Adrenal gland (tissue), 12 donors: ENCODE data around the gene FLT1. TPM values are rescaled to one million over a fixed set of nuclear protein-coding genes. Genes with fewer than 3 reads are reported as not detected.

Source experiments
- DNase-seq, 7 donors: peaks; one replicate each; pipeline ENCODE4 v3.0.0-alpha.2; 2019 to 2020
- H3K27ac ChIP-seq, 5 donors: fragments of 200-600 bp; sonication (generic) in 4 of 5; 1 replicate in 3 of 5; 2 replicates in 2 of 5; pipeline versions ENCODE4 v1.5.1 to v1.8.0; 2016 to 2020; ENCODE audit warnings: mild to moderate bottlenecking in 1 of 5
- H3K27me3 ChIP-seq: fragments of 200-600 bp; 2 replicates; pipeline ENCODE4 v1.8.0; 2021
- H3K36me3 ChIP-seq, 2 donors: fragments of 200-600 bp; replicated peaks in 1 of 2; 1 replicate in 1 of 2; 2 replicates in 1 of 2; pipeline versions ENCODE4 v1.5.1 to v1.8.0; 2018 to 2022
- H3K4me1 ChIP-seq, 2 donors: fragments of 200-600 bp; replicated peaks in 1 of 2; 1 replicate in 1 of 2; 2 replicates in 1 of 2; pipeline versions ENCODE4 v1.5.1 to v1.8.0; 2018 to 2021
- H3K4me3 ChIP-seq, 4 donors: fragments of 200-600 bp; sonication (generic) in 3 of 4; one replicate each; pipeline ENCODE4 v1.5.1; 2016 to 2018
- H3K9me3 ChIP-seq, 3 donors: fragments of 200-600 bp; sonication (generic) in 1 of 3; replicated peaks in 1 of 3; 1 replicate in 2 of 3; 2 replicates in 1 of 3; pipeline versions ENCODE4 v1.5.1 to v1.8.0; 2016 to 2021
- POLR2A ChIP-seq, 2 donors: fragments of 450-650 bp; IDR thresholded peaks; one replicate each; pipeline ENCODE4 v1.6.1; 2017; ENCODE audit warnings: antibody characterized with exemption in 2 of 2, mild to moderate bottlenecking in 2 of 2, moderate library complexity in 1 of 2
- WGBS, 4 donors: extraction: QIAGEN DNeasy Blood & Tissue Kit in 2 of 4; methylation state at CpG; one replicate each; pipeline versions ENCODE4 v1.1.5 to v1.1.7; 2013 to 2017; 5-methylcytosine and 5-hydroxymethylcytosine counted together
- intact Hi-C, 2 donors: fragments of 100-400 bp; cut with DNase I; formaldehyde crosslinking; loops; one replicate each; pipeline versions ENCODE4 v1.14.1 to v1.15.0; 2022 to 2023
- polyA plus RNA-seq, 3 donors: library from polyadenylated mRNA; stranded (reverse); fragments of 200-250 nt in 2 of 3; fragments of 350-450 nt in 1 of 3; fragmentation: Illumina TruSeq in 1 of 3; extraction: RNeasy Lipid Tissue Mini Kit (QIAGEN cat#74804) in 1 of 3; gene quantifications; one replicate each; pipeline ENCODE4 v1.2.3, GENCODE V29; 2013 to 2014
- total RNA-seq, 9 donors: library from RNA; depleted of rRNA in 4 of 9; stranded (reverse); fragments of >200 nt in 4 of 9; fragments of 120-200 nt in 1 of 9; fragmentation: NEBNext Ultra II Directional in 1 of 9; extraction: Animal tissue kit (Norgen Biotek cat#: 25700) in 1 of 9; gene quantifications; one replicate each; pipeline versions ENCODE4 v1.1.0 to v1.2.4, GENCODE V29; 2013 to 2023
- TF ChIP-seq, protein P1 (sequence below), 6 experiments: fragments of 450-650 bp in 4 of 6; fragments of 200-600 bp in 2 of 6; sonication (generic) in 1 of 6; IDR thresholded peaks; 1 replicate in 5 of 6; 2 replicates in 1 of 6; pipeline versions ENCODE4 v1.5.1 to v1.8.0; 2016 to 2021; ENCODE audit warnings: antibody characterized with exemption in 6 of 6, mild to moderate bottlenecking in 2 of 6, moderate library complexity in 1 of 6
- donor health status: healthy with polysubstance abuse.
- donor health status: Bipolar disorder and iron deficiency.
- donor health status: DM: yes; HTN: yes; CAD: no.
- donor health status: DM: no; HTN: no; CAD: no.
- donor health status: DM: no; HTN: no; CAD: no.
- donor health status: DM: yes; HTN: yes; CAD: no.

The FLT1 gene
- total and polyA plus RNA-seq, 12 donors, result 2.7 to 55.9 (median 24.2) TPM

DNA sequence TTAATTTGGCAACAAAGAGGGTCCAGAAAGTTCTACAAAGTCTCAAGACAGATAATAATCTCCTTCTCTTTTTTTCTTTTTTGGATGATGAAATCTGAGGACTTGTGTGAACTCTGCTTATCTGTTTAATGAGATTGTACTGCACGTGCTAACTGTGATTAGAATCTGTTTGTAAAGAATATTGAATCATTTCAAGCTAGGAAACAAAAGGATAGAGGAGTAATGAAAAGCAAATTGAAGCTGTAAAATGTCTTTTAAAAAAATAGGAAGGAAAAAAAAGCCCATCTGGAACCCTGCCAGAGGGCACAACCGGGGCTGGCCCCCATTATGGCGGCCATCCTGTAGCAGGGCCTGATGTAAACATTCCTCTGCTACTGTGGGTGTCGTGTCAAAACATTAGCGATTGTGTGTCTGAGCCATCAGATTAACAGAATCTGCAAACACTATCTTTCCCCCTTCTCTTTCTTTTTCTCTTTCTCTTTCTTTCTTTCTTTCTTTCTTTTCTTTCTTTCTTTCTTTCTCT is 83.0 kb downstream of the FLT1 start:
- Histone ChIP-seq H3K4me1 (peaks cover 0 to 4% of the 10 kb centered on the region in 2 donors), H3K27me3 (no peaks in the 10 kb centered on the region), H3K9me3 (no peaks in the 10 kb centered on the region), H3K4me3 (no peak overlapping the region), H3K36me3 (no peaks in the 10 kb centered on the region), H3K27ac (no peak overlapping the region)
- no peak for DNase-seq
- intact Hi-C loops, result no loop called here
- TF ChIP-seq, protein P1, sequence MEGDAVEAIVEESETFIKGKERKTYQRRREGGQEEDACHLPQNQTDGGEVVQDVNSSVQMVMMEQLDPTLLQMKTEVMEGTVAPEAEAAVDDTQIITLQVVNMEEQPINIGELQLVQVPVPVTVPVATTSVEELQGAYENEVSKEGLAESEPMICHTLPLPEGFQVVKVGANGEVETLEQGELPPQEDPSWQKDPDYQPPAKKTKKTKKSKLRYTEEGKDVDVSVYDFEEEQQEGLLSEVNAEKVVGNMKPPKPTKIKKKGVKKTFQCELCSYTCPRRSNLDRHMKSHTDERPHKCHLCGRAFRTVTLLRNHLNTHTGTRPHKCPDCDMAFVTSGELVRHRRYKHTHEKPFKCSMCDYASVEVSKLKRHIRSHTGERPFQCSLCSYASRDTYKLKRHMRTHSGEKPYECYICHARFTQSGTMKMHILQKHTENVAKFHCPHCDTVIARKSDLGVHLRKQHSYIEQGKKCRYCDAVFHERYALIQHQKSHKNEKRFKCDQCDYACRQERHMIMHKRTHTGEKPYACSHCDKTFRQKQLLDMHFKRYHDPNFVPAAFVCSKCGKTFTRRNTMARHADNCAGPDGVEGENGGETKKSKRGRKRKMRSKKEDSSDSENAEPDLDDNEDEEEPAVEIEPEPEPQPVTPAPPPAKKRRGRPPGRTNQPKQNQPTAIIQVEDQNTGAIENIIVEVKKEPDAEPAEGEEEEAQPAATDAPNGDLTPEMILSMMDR (IDR thresholded peaks at IDR 0.05), result no peak
- TF ChIP-seq POLR2A (IDR thresholded peaks at IDR 0.05), result no peak
- 29 to 39% (median 36%) methylated on average over 5 of the region's 5 CpGs for WGBS, 4 donors

DNA sequence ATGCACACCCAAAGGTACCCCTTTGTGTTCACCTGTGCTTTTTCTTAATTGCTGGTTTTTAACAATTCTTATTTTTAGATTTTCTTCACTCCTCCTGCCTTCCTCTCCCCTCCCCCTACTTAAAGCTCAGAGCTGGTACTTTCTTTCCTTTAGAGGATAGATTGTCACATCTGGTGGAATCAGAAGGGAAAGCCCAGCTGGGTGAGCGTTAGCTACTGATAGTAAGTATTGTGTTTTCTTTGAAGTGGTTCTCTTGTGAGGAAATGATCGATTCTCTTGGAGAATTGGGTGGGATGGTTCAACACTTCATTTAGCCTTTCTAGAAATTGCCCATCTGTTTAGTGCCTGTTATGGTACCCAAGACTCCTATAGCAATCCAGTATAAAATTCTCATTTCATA is 84.8 kb downstream of the FLT1 start:
- H3K4me3 ChIP-seq, result no peak overlapping the region
- no peak for TF ChIP-seq POLR2A (IDR thresholded peaks at IDR 0.05)
- TF ChIP-seq, protein P1 (IDR thresholded peaks at IDR 0.05), result no peak
- peaks cover 0 to 4% of the 10 kb centered on the region in 2 donors for H3K4me1 ChIP-seq
- no peaks in the 10 kb centered on the region for H3K27me3 ChIP-seq
- WGBS, 4 donors, result 60 to 72% (median 69%) methylated on average over 2 of the region's 2 CpGs
- H3K27ac ChIP-seq, result no peak overlapping the region
- intact Hi-C loops, result no loop called here
- no peaks in the 10 kb centered on the region for H3K9me3 ChIP-seq
- H3K36me3 ChIP-seq, result no peaks in the 10 kb centered on the region
- no peak for DNase-seq

DNA sequence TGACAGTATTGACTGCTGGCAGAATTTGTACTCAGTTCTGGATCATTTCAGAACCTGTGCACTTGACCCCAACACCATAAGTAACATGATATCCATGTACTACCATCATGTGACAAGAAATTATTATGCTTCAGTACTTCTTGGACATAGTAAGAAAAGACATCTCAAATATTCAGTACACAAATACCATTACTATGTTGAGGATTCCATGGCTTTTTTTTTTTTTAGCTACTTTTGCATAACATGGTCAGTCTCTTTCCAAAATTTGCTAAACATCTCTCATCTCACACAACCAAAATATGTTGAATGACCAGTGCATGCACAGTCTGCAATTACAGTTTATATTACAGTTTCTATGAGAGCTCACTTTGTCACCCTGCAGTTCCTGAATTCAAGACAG is 85.3 kb downstream of the FLT1 start:
- Histone ChIP-seq H3K36me3 (no peaks in the 10 kb centered on the region), H3K9me3 (no peaks in the 10 kb centered on the region), H3K27ac (no peak overlapping the region), H3K4me3 (no peak overlapping the region), H3K4me1 (peaks cover 0 to 4% of the 10 kb centered on the region in 2 donors), H3K27me3 (no peaks in the 10 kb centered on the region)
- TF ChIP-seq, protein P1 (IDR thresholded peaks at IDR 0.05), result no peak
- no peak for TF ChIP-seq POLR2A (IDR thresholded peaks at IDR 0.05)
- intact Hi-C loops, result no loop called here
- DNase-seq, result no peak

DNA sequence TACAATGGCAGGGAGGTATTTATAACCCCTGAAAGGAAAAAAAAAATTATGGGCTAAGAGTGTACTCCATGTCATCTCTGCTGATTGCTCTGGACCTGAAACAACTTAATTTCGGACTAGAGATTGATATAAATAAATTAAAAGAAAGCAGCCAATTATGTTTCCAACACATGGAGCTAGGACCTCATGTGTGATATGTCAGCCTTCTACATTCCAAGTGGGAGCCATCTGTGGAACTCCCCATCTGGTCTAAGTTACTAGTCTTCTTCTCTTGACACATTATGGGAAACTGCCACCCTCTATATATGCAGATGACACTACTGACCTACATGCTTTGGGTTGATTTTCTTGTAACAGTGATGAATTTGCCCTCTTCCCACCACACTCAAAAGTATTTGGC is 86.1 kb downstream of the FLT1 start:
- TF ChIP-seq, protein P1 (IDR thresholded peaks at IDR 0.05), result no peak
- TF ChIP-seq POLR2A (IDR thresholded peaks at IDR 0.05), result no peak
- no peaks in the 10 kb centered on the region for H3K36me3 ChIP-seq
- no peaks in the 10 kb centered on the region for H3K27me3 ChIP-seq
- H3K4me3 ChIP-seq, result no peak overlapping the region
- WGBS, 4 donors, result 33 to 67% (median 50%) methylated on average over 1 of the region's 1 CpG
- peaks cover 0 to 4% of the 10 kb centered on the region in 2 donors for H3K4me1 ChIP-seq
- intact Hi-C loops, result no loop called here
- no peaks in the 10 kb centered on the region for H3K9me3 ChIP-seq
- no peak overlapping the region for H3K27ac ChIP-seq
- no peak for DNase-seq
